HCT116 (cell line): ENCODE results near the gene MYCN. TPM values are rescaled to one million over a fixed set of nuclear protein-coding genes. Genes with fewer than 3 reads are reported as not detected.

Experiments
- ATAC-seq: fragments of 200-7000 bp; cut with Tn5 transposase; 2 replicates; pipeline ENCODE4 v1.9.1; 2020; ENCODE audit warnings: mild to moderate bottlenecking, moderate library complexity
- BruUV-seq: library from RNA; stranded (reverse); fragments of 400-500 nt; replicated peaks from 2 replicates; lab custom pipeline; 2021; lab: Mats Ljungman, UMichigan
- CTCF ChIA-PET: fragments of 300-600 bp; sonication (Branson Sonifier 250); formaldehyde crosslinking; loops from one replicate; lab custom pipeline; 2021; ENCODE audit warnings: antibody characterized with exemption; lab: Charles Lee
- POLR2A ChIA-PET: fragments of 300-600, 350-600 bp; sonication (Branson Sonifier 250); formaldehyde crosslinking; loops from one replicate; lab custom pipeline; 2021; ENCODE audit warnings: antibody characterized with exemption; lab: Charles Lee
- RAD21 ChIA-PET, 2 experiments: fragments of 300-600 bp; sonication (Branson Sonifier 250); formaldehyde crosslinking; loops; one replicate each; lab custom pipeline; 2023; ENCODE audit warnings: low total read pairs in 2 of 2; ENCODE audit not compliant: uncharacterized antibody in 2 of 2, unreplicated experiment in 2 of 2, low non-redundant PET in 1 of 2; lab: Charles Lee
- DNase-seq: peaks from one replicate; pipeline ENCODE4 v3.0.0-alpha.2; 2010; ENCODE audit warnings: low read depth, low spot score
- H2AFZ ChIP-seq: fragments of 200-600 bp; shearing (Covaris generic), sonication (generic); 2 replicates; pipeline ENCODE4 v1.6.1; 2017; ENCODE audit warnings: low read depth, mixed run types, mixed read lengths, antibody characterized with exemption, low read length; ENCODE audit not compliant: poor library complexity, severe bottlenecking
- H3K27ac ChIP-seq: 2 replicates; pipeline ENCODE4 v1.5.1; 2012; ENCODE audit warnings: low read depth, low read length
- H3K27me3 ChIP-seq: fragments of 200-600 bp; sonication (generic); 2 replicates; pipeline ENCODE4 v1.6.1; 2016; ENCODE audit warnings: mixed run types, low read length, mixed read lengths; ENCODE audit not compliant: insufficient read depth
- H3K36me3 ChIP-seq, 2 experiments: fragments of 200-500 bp in 1 of 2; fragments of 200-600 bp in 1 of 2; sonication (Bioruptor generic) in 1 of 2; sonication (generic) in 1 of 2; 2 replicates each; pipeline versions ENCODE4 v1.5.1 to v1.6.1; 2014 to 2016; ENCODE audit warnings: low read length in 2 of 2, inconsistent platforms in 1 of 2, mixed read lengths in 1 of 2, mixed run types in 1 of 2; ENCODE audit not compliant: insufficient read depth in 2 of 2, control insufficient read depth in 1 of 2
- H3K4me1 ChIP-seq, 2 experiments: fragments of 200-600 bp in 1 of 2; sonication (generic) in 1 of 2; 2 replicates each; pipeline versions ENCODE4 v1.5.1 to v1.6.1; 2012 to 2017; ENCODE audit warnings: low read length in 2 of 2, inconsistent platforms in 1 of 2, mild to moderate bottlenecking in 1 of 2, mixed read lengths in 1 of 2, mixed run types in 1 of 2, moderate library complexity in 1 of 2; ENCODE audit not compliant: insufficient read depth in 2 of 2, control insufficient read depth in 1 of 2
- H3K4me2 ChIP-seq: fragments of 200-600 bp; sonication (generic); 2 replicates; pipeline ENCODE4 v1.6.1; 2017; ENCODE audit warnings: mixed run types, low read length, mixed read lengths
- H3K4me3 ChIP-seq, 2 experiments: fragments of 200-600 bp in 1 of 2; sonication (generic) in 1 of 2; replicated peaks in 1 of 2; 2 replicates each; pipeline ENCODE4 v1.5.1; 2011 to 2016; ENCODE audit warnings: low read length in 2 of 2, control low read depth in 1 of 2, low read depth in 1 of 2, mild to moderate bottlenecking in 1 of 2, mixed read lengths in 1 of 2, mixed run types in 1 of 2
- H3K79me2 ChIP-seq: fragments of 200-600 bp; sonication (generic); 2 replicates; pipeline ENCODE4 v1.6.1; 2017; ENCODE audit warnings: mild to moderate bottlenecking, mixed run types, low read length, moderate library complexity, mixed read lengths; ENCODE audit not compliant: insufficient read depth
- H3K9ac ChIP-seq: fragments of 200-600 bp; sonication (generic); 2 replicates; pipeline ENCODE4 v1.6.1; 2016; ENCODE audit warnings: low read length, mixed read lengths
- H3K9me2 ChIP-seq: fragments of 200-600 bp; sonication (generic), shearing (Covaris generic); 2 replicates; pipeline ENCODE4 v1.6.1; 2017; ENCODE audit warnings: mixed run types, mild to moderate bottlenecking, moderate library complexity; ENCODE audit not compliant: insufficient read depth
- H3K9me3 ChIP-seq, 2 experiments: fragments of 200-500 bp in 1 of 2; fragments of 200-600 bp in 1 of 2; sonication (Bioruptor generic) in 1 of 2; sonication (generic) in 1 of 2; 2 replicates each; pipeline ENCODE4 v1.6.1; 2014 to 2017; ENCODE audit warnings: low read length in 2 of 2, mixed read lengths in 2 of 2, inconsistent platforms in 1 of 2, low read depth in 1 of 2, mild to moderate bottlenecking in 1 of 2, mixed run types in 1 of 2, moderate library complexity in 1 of 2; ENCODE audit not compliant: control insufficient read depth in 1 of 2, insufficient read depth in 1 of 2
- H4K20me1 ChIP-seq: fragments of 200-600 bp; sonication (generic), shearing (Covaris generic); 2 replicates; pipeline ENCODE4 v1.6.1; 2017; ENCODE audit warnings: mixed run types, mild to moderate bottlenecking, moderate library complexity; ENCODE audit not compliant: insufficient read depth
- CBX3 ChIP-seq: IDR thresholded peaks from 2 replicates; pipeline ENCODE4 v1.6.1; 2012; ENCODE audit warnings: low read depth
- CEBPB ChIP-seq: IDR thresholded peaks from 2 replicates; pipeline ENCODE4 v1.6.1; 2012; ENCODE audit warnings: low read depth
- EGR1 ChIP-seq: IDR thresholded peaks from 2 replicates; pipeline ENCODE4 v1.6.1; 2012; ENCODE audit warnings: low read depth
- ELF1 ChIP-seq: IDR thresholded peaks from 2 replicates; pipeline ENCODE4 v1.6.1; 2012; ENCODE audit warnings: low read depth, borderline replicate concordance
- FOSL1 ChIP-seq: IDR thresholded peaks from 2 replicates; pipeline ENCODE4 v1.6.1; 2012; ENCODE audit warnings: low read depth
- MAX ChIP-seq: IDR thresholded peaks from 2 replicates; pipeline ENCODE4 v1.6.1; 2012
- POLR2AphosphoS5 ChIP-seq: IDR thresholded peaks from 2 replicates; pipeline ENCODE4 v1.6.1; 2011; ENCODE audit warnings: mild to moderate bottlenecking, low read depth, low read length, moderate library complexity
- REST ChIP-seq: IDR thresholded peaks from 2 replicates; pipeline ENCODE4 v1.6.1; 2012; ENCODE audit warnings: low read depth
- SIN3A ChIP-seq: IDR thresholded peaks from 2 replicates; pipeline ENCODE4 v1.6.1; 2012; ENCODE audit warnings: low read depth
- SP1 ChIP-seq: IDR thresholded peaks from 2 replicates; pipeline ENCODE4 v1.6.1; 2012; ENCODE audit warnings: low read depth
- SRF ChIP-seq: IDR thresholded peaks from 2 replicates; pipeline ENCODE4 v1.6.1; 2012; ENCODE audit warnings: low read depth
- YY1 ChIP-seq: IDR thresholded peaks from 2 replicates; pipeline ENCODE4 v1.6.1; 2011; ENCODE audit warnings: low read length, low read depth, moderate library complexity, mild to moderate bottlenecking; ENCODE audit not compliant: insufficient replicate concordance; ENCODE audit errors: extremely low read depth
- ZFX ChIP-seq: fragments of 450-650 bp; IDR thresholded peaks from 2 replicates; pipeline ENCODE4 v1.6.1; 2017
- ZNF274 ChIP-seq: fragments of 200-500 bp; sonication (Bioruptor generic); IDR thresholded peaks from 2 replicates; pipeline ENCODE4 v1.6.1; 2014; ENCODE audit warnings: mild to moderate bottlenecking, low read depth, low read length, inconsistent platforms
- intact Hi-C: fragments of 100-400 bp; cut with micrococcal nuclease; formaldehyde crosslinking; loops from 2 replicates; pipeline ENCODE4 v1.10.0; 2022
- total RNA-seq: library from RNA; stranded (reverse); gene quantifications from one replicate; pipeline ENCODE4 v1.2.1, GENCODE V29; 2021; ENCODE audit not compliant: unreplicated experiment
- TF ChIP-seq, protein P1 (sequence below): IDR thresholded peaks from 2 replicates; pipeline ENCODE4 v1.6.1; 2012

The MYCN gene
- total RNA-seq, 1 experiment from 2014 or later, result not detected

- ATAC-seq, result no peak
- H3K36me3 ChIP-seq, result no peaks in the 10 kb centered on the region
- no peaks in the 10 kb centered on the region for H4K20me1 ChIP-seq
- TF ChIP-seq POLR2AphosphoS5, result no peak
- TF ChIP-seq YY1, result no peak
- no peak for TF ChIP-seq SP1
- no peak for TF ChIP-seq CBX3
- TF ChIP-seq ZFX, result no peak
- no peak for TF ChIP-seq MAX
- TF ChIP-seq ZNF274, result no peak
- no peak for TF ChIP-seq SIN3A
- TF ChIP-seq EGR1, result no peak
- no peak for TF ChIP-seq REST
- no peak for TF ChIP-seq CEBPB
- no peak for TF ChIP-seq FOSL1
- no peak for TF ChIP-seq SRF
- no peak for TF ChIP-seq ELF1
- TF ChIP-seq, protein P1, sequence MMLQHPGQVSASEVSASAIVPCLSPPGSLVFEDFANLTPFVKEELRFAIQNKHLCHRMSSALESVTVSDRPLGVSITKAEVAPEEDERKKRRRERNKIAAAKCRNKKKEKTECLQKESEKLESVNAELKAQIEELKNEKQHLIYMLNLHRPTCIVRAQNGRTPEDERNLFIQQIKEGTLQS, result no peak
- TF ChIP-seq, all 23 proteins: peak for 0
- H2AFZ ChIP-seq, result no peak overlapping the region
- H3K9ac ChIP-seq, result no peak overlapping the region
- no peak for DNase-seq
- intact Hi-C loops, result no loop called here
- H3K4me3 ChIP-seq, result no peak overlapping the region
- no TSS peak for BruUV-seq
- H3K4me1 ChIP-seq, result no peaks in the 10 kb centered on the region
- no peaks in the 10 kb centered on the region for H3K79me2 ChIP-seq
- ChIA-PET POLR2A (no interaction called here), CTCF (no interaction called here), RAD21 (no interaction called here)
- no peaks in the 10 kb centered on the region for H3K9me3 ChIP-seq
- H3K27me3 ChIP-seq, result peaks cover 16% of the 10 kb centered on the region; the same call in 1 of the 2 replicates
- H3K27ac ChIP-seq, result no peak overlapping the region
- no peak overlapping the region for H3K4me2 ChIP-seq
- H3K9me2 ChIP-seq, result no peaks in the 10 kb centered on the region
Observed at GRCh38 chr2:15968280-15969178, 28.2 kb downstream of the MYCN start.
